ENCODE measurements around the gene AGBL1.

The AGBL1 gene

GRCh38 chr15:86347245-86347644 lies 267.6 kb downstream of the AGBL1 start:
- DNase-seq (ENCODE audit: low read depth): no peak
- H3K4me3 ChIP-seq (ENCODE audit: low read depth, low read length): no peak overlapping the region
- TF ChIP-seq, protein P1, sequence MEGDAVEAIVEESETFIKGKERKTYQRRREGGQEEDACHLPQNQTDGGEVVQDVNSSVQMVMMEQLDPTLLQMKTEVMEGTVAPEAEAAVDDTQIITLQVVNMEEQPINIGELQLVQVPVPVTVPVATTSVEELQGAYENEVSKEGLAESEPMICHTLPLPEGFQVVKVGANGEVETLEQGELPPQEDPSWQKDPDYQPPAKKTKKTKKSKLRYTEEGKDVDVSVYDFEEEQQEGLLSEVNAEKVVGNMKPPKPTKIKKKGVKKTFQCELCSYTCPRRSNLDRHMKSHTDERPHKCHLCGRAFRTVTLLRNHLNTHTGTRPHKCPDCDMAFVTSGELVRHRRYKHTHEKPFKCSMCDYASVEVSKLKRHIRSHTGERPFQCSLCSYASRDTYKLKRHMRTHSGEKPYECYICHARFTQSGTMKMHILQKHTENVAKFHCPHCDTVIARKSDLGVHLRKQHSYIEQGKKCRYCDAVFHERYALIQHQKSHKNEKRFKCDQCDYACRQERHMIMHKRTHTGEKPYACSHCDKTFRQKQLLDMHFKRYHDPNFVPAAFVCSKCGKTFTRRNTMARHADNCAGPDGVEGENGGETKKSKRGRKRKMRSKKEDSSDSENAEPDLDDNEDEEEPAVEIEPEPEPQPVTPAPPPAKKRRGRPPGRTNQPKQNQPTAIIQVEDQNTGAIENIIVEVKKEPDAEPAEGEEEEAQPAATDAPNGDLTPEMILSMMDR (IDR thresholded peaks at IDR 0.05; ENCODE audit: insufficient read depth, low read depth, low read length, missing control alignments): no peak

GRCh38 chr15:86349565-86349964 lies 269.9 kb downstream of the AGBL1 start:
- no peak overlapping the region for H3K4me3 ChIP-seq (ENCODE audit: low read depth, low read length)
- DNase-seq (ENCODE audit: low read depth): no peak
- TF ChIP-seq, protein P1 (IDR thresholded peaks at IDR 0.05; ENCODE audit: insufficient read depth, low read depth, low read length, missing control alignments): no peak

- no peak overlapping the region for H3K4me3 ChIP-seq (ENCODE audit: low read depth, low read length)
- DNase-seq (ENCODE audit: low read depth): no peak
- TF ChIP-seq, protein P1 (IDR thresholded peaks at IDR 0.05; ENCODE audit: insufficient read depth, low read depth, low read length, missing control alignments): no peak
Observed at GRCh38 chr15:86353213-86353612, 273.5 kb downstream of the AGBL1 start.

- no peak for DNase-seq (ENCODE audit: low read depth)
- TF ChIP-seq, protein P1 (IDR thresholded peaks at IDR 0.05; ENCODE audit: insufficient read depth, low read depth, low read length, missing control alignments): no peak
- no peak overlapping the region for H3K4me3 ChIP-seq (ENCODE audit: low read depth, low read length)
Observed at GRCh38 chr15:86355361-86355760, 275.7 kb downstream of the AGBL1 start.

DNA sequence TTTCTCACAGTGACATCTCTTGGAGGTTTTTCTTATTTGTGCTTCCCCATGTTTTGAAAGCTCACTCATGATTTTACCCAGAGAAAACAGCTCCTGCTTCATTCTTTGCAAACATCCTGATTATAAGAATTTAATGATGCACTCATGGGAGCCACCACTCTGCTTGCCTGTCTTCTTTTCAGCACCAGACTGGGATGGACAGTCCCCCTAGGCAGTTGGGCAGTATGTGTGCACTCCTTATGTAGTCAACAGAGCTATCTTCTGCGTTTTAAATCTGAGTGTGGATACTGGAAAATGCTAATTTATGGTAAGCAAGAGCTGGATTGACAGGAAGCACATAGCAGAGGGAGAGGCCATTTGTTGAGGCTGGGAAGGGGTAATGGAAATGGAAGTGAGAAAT lies 276.1 kb downstream of the AGBL1 start:
- DNase-seq (ENCODE audit: low read depth): no peak
- TF ChIP-seq, protein P1 (IDR thresholded peaks at IDR 0.05; ENCODE audit: insufficient read depth, low read depth, low read length, missing control alignments): no peak

GRCh38 chr15:86362555-86362954 lies 282.9 kb downstream of the AGBL1 start:
- TF ChIP-seq, protein P1 (IDR thresholded peaks at IDR 0.05; ENCODE audit: insufficient read depth, low read depth, low read length, missing control alignments): no peak
- H3K4me3 ChIP-seq (ENCODE audit: low read depth, low read length): no peak overlapping the region
- DNase-seq (ENCODE audit: low read depth): no peak

More for the DNA sequence above, 276.1 kb downstream of the AGBL1 start:
- H3K4me3 ChIP-seq (ENCODE audit: low read depth, low read length): no peak overlapping the region

DNA sequence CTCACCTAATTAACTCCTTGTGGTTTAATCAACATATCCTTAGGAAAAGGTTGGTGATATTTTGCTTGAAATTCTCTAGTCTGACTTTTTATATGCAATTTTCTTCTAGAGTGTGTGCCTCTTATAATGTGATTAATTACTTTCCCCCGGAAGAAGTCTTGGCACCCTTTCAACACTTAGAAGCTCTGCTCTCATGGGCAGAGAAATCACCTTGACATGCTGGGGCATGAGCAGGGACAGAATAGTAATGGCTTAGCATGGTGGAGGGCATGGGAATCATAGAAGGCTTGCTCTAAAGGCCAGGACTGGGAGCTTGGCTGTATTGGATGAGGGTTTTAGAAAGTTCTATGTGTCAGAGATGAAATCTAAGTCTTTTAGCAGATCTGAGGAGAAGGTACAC lies 293.5 kb downstream of the AGBL1 start:
- DNase-seq (ENCODE audit: low read depth): no peak
- TF ChIP-seq, protein P1 (IDR thresholded peaks at IDR 0.05; ENCODE audit: insufficient read depth, low read depth, low read length, missing control alignments): no peak
- H3K4me3 ChIP-seq (ENCODE audit: low read depth, low read length): no peak overlapping the region
